Right forelimb (tissue), 1 donor: ENCODE results near the gene VWA5A.
"Not testable (repeated sequence)": the region's sequence is repeated elsewhere in the genome, so short reads cannot be mapped to it uniquely, and the experiment has no call there.

Experiments used
- DNase-seq: peaks from one replicate; pipeline ENCODE4 v3.0.0-alpha.2; 2018

The VWA5A gene

GRCh38 chr11:124096364-124096763 lies 18.9 kb upstream of the VWA5A start:
- no peak for DNase-seq

- DNase-seq: no peak
These were observed 17.1 kb upstream of the VWA5A start for GRCh38 chr11:124098141-124098540.

GRCh38 chr11:124101737-124102136 lies 13.5 kb upstream of the VWA5A start:
- DNase-seq: no peak

- no peak for DNase-seq
These were observed 7.1 kb upstream of the VWA5A start for GRCh38 chr11:124108156-124108555.

GRCh38 chr11:124109377-124109776 lies 5.9 kb upstream of the VWA5A start:
- no peak for DNase-seq

- DNase-seq: no peak
These were observed 5.0 kb upstream of the VWA5A start for GRCh38 chr11:124110201-124110600.

- no peak for DNase-seq
These were observed 1.4 kb upstream of the VWA5A start for GRCh38 chr11:124113890-124114289.

- peak; percentile 53 for DNase-seq
These were observed 749 bp downstream of the VWA5A start for GRCh38 chr11:124115782-124116616.

GRCh38 chr11:124119103-124119502 lies 3.9 kb downstream of the VWA5A start:
- no peak for DNase-seq

- DNase-seq: no peak
These were observed 5.6 kb downstream of the VWA5A start for GRCh38 chr11:124120891-124121290.

- no peak for DNase-seq
These were observed 6.9 kb downstream of the VWA5A start for GRCh38 chr11:124122123-124122522.

- DNase-seq: no peak
These were observed 8.4 kb downstream of the VWA5A start for GRCh38 chr11:124123622-124124021.

GRCh38 chr11:124127134-124127533 lies 11.9 kb downstream of the VWA5A start:
- DNase-seq: not testable (repeated sequence)

- no peak for DNase-seq
These were observed 27.8 kb downstream of the VWA5A start for GRCh38 chr11:124143034-124143433.

GRCh38 chr11:124147951-124148350 lies 32.7 kb downstream of the VWA5A start:
- no peak for DNase-seq

- no peak for DNase-seq
These were observed 35.4 kb downstream of the VWA5A start for GRCh38 chr11:124150684-124151083.

- DNase-seq: no peak
These were observed 37.6 kb downstream of the VWA5A start for GRCh38 chr11:124152770-124153407.

GRCh38 chr11:124153821-124154220 lies 38.6 kb downstream of the VWA5A start:
- no peak for DNase-seq

GRCh38 chr11:124159481-124159880 lies 44.2 kb downstream of the VWA5A start:
- DNase-seq: no peak

GRCh38 chr11:124160986-124161385 lies 45.7 kb downstream of the VWA5A start:
- DNase-seq: no peak

GRCh38 chr11:124167826-124168231 lies 52.6 kb downstream of the VWA5A start:
- DNase-seq: no peak

- no peak for DNase-seq
These were observed 53.5 kb downstream of the VWA5A start for GRCh38 chr11:124168796-124169195.

GRCh38 chr11:124170315-124170714 lies 55.1 kb downstream of the VWA5A start:
- not testable (repeated sequence) for DNase-seq

GRCh38 chr11:124170801-124171586 lies 55.7 kb downstream of the VWA5A start:
- DNase-seq: no peak
